ENCODE measurements around the gene ATP5F1D. TPM values are rescaled to one million over a fixed set of nuclear protein-coding genes. Genes with fewer than 3 reads are reported as not detected.

ATP5F1D gene
- total and polyA plus RNA-seq, 2 of the 13 experiments (the other 11 are each of a cell fraction or from before 2014, with no cell fraction given) = 39.4 to 78.7 TPM

- TF ChIP-seq ZNF678 (CRISPR knock-in tag; IDR thresholded peaks at IDR 0.05) = peak; percentile 37; the same call in 1 of the 2 replicates
- 0 out of 2 replicates have a peak, but pooled peaks have one; percentile 64 for TF ChIP-seq ZFP90 (CRISPR knock-in tag; IDR thresholded peaks at IDR 0.05; ENCODE audit: borderline replicate concordance)
- 0 out of 2 replicates have a peak, but pooled peaks have one; percentile 20 for TF ChIP-seq ARHGAP35 (CRISPR knock-in tag; IDR thresholded peaks at IDR 0.05; ENCODE audit: borderline replicate concordance)
- TF ChIP-seq ZSCAN31 (CRISPR knock-in tag; IDR thresholded peaks at IDR 0.05; ENCODE audit: low read depth) = 0 out of 2 replicates have a peak, but pooled peaks have one; percentile 7
- peak; percentile 2; the same call in 1 of the 2 replicates for TF ChIP-seq SIN3A (IDR thresholded peaks at IDR 0.05; ENCODE audit: borderline replicate concordance, low read depth, low read length)
- 0 out of 2 replicates have a peak, but pooled peaks have one; percentile 25 for TF ChIP-seq HES4 (CRISPR knock-in tag; IDR thresholded peaks at IDR 0.05; ENCODE audit: borderline replicate concordance)
- TF ChIP-seq CTCF (CRISPR knock-in tag; IDR thresholded peaks at IDR 0.05) = peak; percentile 96
- TF ChIP-seq SALL2 (CRISPR knock-in tag; IDR thresholded peaks at IDR 0.05) = peak; percentile 7; the same call in 1 of the 2 replicates
- TF ChIP-seq ZBTB49 (CRISPR knock-in tag; IDR thresholded peaks at IDR 0.05; ENCODE audit: borderline replicate concordance) = no peak
- TF ChIP-seq ZKSCAN8 (CRISPR knock-in tag; IDR thresholded peaks at IDR 0.05; ENCODE audit: borderline replicate concordance) = peak; percentile 2; the same call in 1 of the 2 replicates
- TF ChIP-seq ZNF563 (CRISPR knock-in tag; IDR thresholded peaks at IDR 0.05) = 0 out of 2 replicates have a peak, but pooled peaks have one; percentile 49
- no peak for TF ChIP-seq ZNF747 (CRISPR knock-in tag; IDR thresholded peaks at IDR 0.05; ENCODE audit: borderline replicate concordance)
- peak; percentile 17; the same call in 1 of the 2 replicates for TF ChIP-seq GZF1 (CRISPR knock-in tag; IDR thresholded peaks at IDR 0.05)
- no peak for TF ChIP-seq ZNF598 (CRISPR knock-in tag; IDR thresholded peaks at IDR 0.05; ENCODE audit: borderline replicate concordance)
- TF ChIP-seq, protein P1, sequence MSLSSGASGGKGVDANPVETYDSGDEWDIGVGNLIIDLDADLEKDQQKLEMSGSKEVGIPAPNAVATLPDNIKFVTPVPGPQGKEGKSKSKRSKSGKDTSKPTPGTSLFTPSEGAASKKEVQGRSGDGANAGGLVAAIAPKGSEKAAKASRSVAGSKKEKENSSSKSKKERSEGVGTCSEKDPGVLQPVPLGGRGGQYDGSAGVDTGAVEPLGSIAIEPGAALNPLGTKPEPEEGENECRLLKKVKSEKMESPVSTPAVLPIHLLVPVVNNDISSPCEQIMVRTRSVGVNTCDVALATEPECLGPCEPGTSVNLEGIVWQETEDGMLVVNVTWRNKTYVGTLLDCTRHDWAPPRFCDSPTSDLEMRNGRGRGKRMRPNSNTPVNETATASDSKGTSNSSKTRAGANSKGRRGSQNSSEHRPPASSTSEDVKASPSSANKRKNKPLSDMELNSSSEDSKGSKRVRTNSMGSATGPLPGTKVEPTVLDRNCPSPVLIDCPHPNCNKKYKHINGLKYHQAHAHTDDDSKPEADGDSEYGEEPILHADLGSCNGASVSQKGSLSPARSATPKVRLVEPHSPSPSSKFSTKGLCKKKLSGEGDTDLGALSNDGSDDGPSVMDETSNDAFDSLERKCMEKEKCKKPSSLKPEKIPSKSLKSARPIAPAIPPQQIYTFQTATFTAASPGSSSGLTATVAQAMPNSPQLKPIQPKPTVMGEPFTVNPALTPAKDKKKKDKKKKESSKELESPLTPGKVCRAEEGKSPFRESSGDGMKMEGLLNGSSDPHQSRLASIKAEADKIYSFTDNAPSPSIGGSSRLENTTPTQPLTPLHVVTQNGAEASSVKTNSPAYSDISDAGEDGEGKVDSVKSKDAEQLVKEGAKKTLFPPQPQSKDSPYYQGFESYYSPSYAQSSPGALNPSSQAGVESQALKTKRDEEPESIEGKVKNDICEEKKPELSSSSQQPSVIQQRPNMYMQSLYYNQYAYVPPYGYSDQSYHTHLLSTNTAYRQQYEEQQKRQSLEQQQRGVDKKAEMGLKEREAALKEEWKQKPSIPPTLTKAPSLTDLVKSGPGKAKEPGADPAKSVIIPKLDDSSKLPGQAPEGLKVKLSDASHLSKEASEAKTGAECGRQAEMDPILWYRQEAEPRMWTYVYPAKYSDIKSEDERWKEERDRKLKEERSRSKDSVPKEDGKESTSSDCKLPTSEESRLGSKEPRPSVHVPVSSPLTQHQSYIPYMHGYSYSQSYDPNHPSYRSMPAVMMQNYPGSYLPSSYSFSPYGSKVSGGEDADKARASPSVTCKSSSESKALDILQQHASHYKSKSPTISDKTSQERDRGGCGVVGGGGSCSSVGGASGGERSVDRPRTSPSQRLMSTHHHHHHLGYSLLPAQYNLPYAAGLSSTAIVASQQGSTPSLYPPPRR (CRISPR knock-in tag; IDR thresholded peaks at IDR 0.05; ENCODE audit: borderline replicate concordance) = peak; percentile 31; the same call in 1 of the 2 replicates
These were observed 2.5 kb downstream of the ATP5F1D start (continued) for GRCh38 chr19:1243768-1244692.

Measured in HepG2 (cell line).